Activated T-helper 1 cell treated with anti-CD3 and anti-CD28 coated beads, Interleukin-2, amount 50 U/mL, for 16 hours (primary cell): ENCODE data around the gene RAP1GAP.

Experiments used
- DNase-seq, 2 donors: peaks; one replicate each; pipeline ENCODE4 v3.0.0-alpha.2; 2020; ENCODE audit warnings: low read depth in 1 of 2, low spot score in 1 of 2

Gene RAP1GAP

DNA sequence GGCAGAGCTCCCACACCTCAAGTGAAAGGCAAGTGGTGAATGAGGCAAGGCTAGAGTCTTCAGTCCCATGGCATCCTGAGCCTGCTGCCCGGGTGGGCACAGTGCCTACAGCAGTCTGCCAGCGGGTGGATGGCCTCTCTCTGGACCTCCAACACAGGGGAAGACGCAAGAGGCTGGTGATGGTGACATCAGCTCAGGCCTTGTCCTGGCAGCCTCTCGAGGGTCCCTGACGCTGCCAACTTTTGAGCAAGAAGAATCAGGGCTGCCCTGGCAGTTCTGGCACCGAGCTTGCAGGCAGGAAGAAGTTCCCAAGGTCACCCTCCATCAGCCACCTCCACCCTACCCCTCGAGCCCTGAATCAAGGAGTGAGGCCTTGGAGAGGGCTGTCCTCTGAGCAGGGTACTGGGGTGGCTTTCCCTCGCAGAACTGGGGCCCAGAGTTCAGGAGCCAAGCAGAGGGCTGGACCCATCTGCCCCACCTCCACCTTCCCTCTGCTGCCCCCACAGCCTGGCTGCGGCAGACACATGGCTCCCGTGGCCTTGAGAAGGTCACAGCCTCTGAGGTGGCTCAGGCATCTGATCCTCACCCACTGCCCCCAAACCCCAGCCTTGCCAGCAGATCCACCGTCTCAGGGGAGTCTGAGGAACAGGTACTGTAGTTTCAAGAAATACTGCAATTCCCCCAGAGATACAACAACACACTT is 5.8 kb downstream of the RAP1GAP start:
- DNase-seq: no peak

DNA sequence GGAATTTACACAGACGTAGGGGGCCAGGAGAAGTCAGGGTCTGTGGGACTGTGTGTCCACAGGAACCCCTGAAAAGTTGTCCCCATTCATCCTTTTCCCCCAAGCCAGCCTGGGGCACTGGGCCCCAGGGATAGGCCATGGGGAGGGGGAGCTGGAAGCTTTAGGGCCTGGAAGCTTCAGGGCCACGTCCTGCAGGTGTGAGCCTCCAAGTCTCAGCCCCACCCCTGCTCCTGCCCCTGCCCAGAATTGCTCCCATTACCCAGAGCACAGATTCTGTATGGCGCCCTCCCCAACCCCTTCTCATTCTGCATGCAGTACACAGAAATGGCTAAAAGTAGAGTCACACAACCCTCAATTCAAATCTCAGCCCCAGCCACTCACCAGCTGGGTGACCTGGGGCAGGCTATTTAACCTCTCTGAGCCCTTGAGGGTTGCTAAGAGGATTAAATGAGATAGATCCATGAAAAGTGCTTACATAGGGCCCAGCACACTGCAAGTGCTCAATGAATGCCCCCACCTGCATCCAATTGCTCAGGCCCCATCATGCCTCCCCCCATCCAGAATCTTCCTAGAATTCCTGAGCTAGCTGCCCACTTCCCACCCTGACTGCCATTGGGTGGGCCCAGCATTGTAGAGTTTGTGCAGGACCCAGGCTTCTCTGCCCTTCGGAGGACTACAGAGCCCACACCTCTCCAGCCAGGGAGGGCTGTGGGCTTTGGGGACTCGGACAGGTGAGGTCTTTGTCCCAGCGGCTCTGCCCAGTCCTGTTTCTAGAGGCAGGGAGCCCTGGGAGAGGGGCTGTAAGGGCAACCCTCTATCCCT is 6.5 kb downstream of the RAP1GAP start:
- DNase-seq: no peak

DNA sequence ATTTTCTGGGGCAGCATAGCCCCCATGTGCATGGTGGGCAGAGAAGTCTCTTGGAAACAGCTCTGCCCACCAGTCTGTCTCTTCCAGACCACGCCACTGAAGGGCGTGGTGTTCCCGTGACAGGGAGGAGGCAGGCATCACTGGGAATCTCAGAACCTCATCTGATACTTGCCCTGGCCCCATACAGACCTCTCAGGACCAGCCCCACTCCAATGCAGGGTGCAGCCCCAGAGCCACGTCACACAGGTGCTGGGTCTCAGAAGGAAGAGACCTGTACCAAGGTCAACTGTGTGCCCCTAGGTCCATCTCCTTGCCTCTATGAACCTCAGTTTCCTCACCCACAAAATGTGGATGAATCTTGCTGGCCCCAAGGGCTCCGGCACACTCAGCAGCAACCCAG is 7.3 kb downstream of the RAP1GAP start:
- DNase-seq: no peak

DNA sequence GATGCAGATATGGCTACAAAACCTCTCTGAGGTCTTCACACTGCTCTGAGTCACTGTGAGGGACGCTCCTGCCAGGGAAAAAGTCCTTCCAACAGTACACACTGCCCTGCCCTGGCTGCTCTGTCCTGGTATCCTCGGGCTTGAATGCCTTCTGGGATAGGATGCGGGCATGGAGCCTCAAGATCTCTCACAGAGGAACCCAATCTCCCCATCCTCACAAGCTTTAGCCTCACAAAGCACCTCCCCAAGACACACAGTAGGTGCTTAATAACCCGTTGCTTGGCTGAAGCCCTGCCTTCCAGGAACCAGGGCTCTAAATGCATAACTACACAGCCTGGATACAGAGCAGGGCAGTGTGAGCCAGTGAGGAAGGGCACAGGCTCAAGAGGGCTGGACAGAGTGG is 9.2 kb downstream of the RAP1GAP start:
- DNase-seq: no peak

DNA sequence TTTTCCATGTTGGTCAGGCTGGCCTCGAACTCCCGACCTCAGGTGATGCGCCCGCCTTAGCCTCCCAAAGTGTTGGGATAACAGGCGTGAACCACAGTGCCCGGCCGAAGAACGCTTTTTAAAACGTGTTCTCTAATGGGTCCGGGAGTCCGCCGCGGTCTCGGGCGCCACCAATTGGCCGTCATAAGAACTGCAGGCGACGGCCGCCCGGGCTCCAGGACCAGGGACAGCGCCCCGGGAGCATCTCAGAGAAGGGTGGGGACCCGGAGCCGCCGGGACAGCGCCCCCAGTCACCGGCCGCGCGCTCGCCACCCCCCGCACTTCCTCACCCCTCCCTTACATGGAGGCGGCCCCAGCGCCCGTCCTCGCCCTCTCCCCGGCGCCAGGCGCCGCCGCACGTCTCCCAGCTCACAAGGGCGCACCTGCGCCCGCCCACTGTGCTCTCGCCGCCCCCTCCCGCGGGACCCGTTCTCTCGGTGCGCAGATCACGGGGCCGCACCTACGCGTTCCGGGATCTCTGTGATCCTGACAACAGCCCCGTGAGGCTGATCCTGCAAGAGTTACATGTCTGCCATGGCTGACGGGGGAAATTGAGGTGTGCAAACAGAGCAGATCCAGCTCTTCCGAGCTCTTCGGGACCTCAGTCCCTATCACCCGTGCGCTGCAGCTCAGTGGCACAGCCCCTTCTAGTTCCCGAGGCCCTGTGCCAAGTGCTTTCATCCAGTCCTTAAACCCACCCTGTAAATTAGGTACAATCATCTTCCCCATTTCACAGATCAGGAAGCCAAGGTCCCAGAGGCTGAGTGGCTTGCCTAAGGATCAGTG is 9.8 kb downstream of the RAP1GAP start:
- peak; percentile 59 to 70 for DNase-seq

DNA sequence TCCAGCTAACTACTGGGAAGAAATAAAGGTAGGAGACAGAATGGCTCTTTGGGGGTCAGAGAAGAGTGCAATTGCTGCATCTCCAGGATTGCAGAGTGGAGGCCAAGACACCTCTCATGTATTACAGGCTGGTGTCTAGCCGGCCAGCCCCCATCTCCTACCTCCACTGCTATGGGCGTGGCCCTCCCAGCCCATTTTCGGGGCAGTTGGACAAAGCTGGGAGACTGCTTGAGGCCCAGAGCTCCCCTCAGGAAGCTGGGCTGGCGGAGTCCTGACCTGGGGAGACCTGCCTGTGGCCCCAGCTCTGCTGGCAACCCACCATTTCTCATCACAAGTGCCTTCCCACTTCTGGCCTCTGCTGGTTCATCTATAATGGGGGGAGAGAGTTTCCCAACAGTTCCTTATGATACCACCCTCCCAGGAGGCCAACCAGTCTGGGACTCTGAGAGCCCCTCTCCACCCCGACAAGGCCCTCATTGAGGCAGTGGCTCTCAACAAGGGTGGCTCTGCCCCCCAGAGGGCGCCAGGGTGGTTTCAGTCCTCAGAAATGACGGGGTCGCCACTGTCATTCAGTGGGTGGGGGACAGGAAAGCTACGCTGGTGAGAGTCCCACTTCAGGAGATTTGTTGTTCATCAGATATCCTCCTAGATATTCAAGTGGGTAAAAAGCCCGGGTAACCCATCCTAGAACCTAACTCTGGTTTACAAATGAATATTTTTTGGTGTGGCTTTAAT is 11.5 kb downstream of the RAP1GAP start:
- no peak for DNase-seq

DNA sequence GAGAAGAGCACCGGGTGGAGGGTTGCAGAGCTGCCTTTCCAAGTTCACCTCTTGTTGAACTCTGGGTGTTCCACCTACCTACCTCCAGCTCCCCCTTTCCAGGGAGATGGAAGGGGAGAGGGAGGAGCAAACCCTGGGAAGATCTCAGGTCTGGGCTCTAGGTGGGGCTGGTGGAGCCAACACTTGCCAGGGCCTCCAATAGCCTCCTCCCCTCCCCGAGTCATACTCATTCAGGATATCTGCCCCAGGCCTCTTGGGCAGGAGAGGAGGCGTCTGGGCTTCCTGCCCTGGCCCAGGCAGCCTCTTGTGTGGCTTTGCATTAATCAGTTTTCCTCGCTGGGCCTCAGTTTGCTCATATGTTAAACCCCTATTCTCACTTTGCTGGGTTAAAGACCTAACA is 13.4 kb downstream of the RAP1GAP start:
- no peak for DNase-seq

DNA sequence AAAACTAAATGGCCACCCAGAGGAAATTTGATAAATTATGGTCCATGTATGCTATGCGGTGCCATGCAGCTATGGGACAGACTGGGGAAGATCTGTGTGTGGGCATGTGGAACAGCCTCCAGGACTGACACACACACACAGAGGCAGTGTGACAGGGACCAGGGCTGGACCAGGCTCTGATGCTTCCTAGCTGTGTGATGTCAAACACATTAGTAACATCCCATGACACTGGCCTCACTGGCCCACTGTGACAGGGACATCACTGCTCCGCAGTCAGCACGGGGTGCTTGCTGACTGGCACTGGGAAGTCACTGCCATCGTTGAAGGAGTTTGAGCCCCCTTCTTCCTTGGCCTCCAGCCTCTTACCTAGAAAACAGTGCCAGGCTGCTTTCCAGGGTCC is 13.9 kb downstream of the RAP1GAP start:
- no peak for DNase-seq

DNA sequence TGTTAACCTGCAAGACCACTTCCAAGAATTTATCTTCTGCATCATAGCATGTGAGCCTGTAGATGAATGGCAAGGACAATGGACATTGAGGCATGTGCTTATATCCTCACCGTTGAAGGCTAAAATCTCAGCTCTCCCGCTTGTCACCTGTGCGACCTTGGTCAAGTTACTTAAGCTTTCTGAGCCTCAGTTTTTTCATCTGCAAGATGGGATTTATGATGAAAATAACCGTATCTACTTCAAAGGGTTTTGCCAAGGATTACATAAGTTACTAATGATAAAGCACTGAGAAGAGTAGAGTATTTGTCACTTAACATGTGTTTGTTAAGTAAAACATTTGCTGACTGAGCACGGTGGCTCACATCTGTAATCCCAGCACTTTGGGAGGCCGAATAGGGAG is 14.9 kb downstream of the RAP1GAP start:
- no peak for DNase-seq

DNA sequence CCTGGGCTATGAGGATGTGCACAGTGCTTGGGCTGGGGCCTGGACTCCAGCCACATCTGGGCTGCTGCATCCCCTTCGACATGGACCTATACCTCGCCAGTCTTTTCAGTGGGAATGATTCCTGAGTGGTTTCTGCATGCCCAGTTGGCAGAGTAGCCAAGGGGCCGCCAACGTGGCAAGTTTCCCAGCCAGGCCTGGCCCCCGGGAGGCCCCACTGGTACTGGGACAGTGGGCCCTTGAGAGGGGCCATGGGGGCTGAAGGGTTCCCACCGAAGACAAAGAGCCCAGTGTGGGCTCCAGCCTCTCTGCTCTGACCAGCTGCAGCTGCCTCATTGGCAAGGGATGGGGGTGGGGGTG is 15.4 kb downstream of the RAP1GAP start:
- DNase-seq: no peak

DNA sequence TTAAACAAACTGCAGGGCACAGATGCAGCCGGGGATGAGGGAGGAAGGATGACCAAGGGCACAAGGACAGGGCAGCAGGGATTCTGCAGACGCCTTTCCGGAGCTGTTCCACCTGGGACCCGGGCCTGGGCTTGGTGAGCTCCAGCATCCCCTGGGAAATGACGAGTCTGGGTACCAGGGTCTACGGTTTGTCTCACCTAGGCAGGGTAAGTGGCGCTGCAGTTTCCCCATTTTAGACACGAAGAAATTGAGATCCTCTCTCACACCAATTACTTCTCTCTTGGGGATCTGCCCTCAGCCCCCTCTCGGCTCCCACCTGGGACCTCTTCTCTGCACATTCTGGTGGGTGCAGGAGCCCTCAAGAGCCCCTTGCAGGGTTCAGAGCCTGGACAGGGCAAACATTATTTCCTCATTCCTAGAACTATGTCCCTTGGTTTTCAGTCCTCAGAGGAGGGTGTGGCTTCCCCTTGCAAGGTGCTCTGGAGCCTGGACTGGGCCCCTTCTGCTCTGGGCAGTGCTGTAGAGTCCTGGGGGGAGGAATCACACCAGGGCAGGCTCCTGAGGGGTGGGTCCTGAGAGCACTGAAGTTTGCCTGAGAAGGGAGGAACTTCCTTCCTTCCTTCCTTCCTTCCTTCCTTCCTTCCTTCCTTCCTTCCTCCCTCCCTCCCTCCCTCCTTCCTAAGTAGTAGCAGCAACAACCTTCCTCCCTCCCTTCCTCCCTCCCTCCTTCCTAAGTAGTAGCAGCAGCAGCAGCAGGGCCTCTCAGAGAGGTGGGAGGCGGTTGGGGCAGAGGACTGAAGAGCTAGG is 16.0 kb downstream of the RAP1GAP start:
- DNase-seq: no peak

DNA sequence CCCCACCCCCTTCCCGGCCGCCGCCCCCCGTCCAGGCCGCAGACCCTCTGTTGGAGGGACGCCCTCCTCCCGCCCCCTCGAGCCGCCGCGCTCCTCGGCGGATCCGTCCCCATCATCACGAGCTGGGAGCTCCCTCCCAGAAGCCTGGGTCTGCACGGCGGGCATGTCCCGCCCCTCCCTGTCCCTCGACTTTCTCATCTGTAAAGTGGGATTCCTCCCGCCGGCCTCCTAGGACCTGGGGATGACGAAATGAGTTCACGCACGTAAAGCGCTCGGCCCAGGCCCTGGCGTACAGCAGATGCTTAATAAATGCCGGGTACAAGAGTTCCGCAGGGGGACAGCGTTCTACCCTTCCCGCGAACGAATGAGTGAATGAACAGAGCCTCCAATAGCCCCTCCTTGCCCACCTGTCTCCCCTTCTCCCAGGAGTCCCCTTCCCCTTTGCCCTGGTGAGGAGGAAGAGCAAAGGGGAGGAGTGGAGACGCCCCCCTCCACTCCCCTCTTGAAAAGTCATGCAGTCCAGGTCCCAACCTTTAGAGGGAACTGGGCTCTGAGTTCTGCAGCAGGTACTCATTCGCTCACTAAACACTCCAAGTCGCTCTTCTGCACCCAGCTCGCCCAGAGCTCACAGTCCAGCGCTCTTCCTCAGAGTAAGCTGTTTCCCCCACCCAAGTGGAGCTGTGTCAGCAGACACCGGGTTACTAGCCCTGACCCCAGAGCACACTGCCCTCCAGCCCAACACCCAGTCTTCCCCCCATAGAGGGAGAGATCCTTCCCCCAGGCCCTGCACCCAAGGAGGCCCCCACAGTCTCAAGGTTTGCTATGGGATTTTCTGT is 16.8 kb downstream of the RAP1GAP start:
- no peak for DNase-seq

DNA sequence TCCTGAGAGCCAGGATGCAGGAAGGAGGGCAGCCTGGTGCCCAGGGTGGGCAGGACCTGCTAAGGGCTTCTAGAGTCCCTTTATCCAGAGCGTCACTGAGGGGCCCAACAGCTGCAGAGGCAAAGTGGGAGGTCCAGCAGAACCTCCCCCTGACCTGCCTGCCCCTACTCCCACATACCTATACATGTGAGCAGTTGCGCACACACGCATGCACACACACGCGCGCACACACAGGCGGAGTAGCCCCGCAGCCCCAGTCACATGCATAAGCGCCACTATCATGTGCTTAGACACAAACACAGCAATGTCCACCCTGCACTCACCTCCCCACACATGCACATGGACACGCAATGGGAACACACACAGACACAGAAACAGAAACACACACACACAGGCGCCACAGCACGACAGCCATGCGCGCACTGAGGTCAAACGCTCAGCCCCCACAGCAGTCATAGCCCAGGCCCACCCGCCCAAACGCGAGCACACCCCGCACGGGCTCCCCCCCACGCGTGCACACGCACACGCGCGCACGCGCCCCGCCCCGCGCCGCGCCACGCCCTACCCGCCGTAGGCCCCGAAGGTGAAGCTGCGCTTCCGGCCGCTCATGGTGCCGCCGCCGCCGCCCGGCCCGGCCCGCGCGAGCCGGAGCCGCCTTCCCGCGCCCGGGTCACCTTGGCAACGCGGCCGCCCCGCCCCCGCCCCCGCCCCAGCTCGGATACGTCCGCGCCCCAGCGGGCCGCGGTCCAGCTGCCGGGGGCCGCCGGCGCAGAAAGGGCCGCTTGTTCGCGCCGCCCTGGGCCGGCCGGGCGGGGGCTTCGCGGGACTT is 17.7 kb downstream of the RAP1GAP start:
- DNase-seq: peak; percentile 15 to 41

DNA sequence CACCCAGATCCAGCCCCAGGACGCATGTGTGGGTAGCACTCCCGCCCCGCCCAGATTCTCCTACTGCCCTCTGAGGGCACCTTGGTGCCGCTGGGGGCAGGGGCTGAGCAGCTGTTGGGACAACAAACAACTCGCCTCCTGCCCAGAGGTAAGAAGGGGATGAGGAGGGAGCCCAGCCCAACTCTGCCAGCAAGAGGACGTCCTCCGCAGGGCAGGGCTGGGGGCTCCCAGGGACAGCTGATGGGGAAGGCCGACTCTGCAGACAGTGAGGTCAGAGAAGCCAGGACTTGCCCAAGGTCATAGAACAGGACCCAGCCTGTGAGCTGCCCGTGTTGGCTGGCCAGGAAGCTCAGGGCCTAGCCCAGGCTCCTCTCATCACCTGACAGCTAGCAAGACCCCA is 18.8 kb downstream of the RAP1GAP start:
- no peak for DNase-seq

DNA sequence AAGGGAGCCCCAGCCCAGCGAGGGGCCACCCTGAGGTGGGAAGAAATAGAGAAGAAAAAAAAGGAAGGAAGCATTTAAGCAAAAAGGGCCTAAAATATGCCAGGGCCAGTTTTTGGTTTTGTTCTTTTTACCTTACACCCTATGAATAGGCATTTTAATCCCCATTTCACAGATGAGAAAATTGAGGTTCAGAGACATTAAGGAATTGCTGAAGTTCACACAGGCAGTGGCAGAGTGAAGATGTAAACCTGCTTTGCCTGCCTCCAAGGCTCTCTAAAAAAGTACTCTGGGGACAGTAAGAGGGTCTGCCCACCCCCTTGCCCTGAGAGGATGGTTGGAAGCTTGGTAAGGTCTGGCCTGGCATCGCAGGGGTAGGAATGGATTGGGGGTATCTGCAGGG is 19.8 kb downstream of the RAP1GAP start:
- no peak for DNase-seq

DNA sequence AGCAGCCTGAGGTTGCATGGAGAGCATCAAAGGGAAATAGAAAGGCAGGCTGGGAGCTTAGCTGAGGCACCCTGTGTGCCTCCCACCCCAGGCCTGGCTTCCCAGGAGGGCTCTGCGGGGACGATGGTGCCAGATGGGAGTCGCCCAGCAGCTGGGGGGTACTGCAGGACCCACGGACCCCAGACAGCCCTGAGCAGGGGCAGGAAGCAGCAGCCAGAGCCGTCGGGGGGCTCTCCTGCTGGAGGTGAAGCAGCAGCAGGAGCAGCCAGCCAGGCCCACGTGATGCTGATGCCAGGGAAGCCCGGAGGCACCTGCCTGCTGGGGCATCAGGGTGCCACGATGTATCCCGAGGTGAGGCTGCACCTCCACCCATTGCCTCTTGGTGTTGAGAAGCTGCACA is 20.4 kb downstream of the RAP1GAP start:
- no peak for DNase-seq

DNA sequence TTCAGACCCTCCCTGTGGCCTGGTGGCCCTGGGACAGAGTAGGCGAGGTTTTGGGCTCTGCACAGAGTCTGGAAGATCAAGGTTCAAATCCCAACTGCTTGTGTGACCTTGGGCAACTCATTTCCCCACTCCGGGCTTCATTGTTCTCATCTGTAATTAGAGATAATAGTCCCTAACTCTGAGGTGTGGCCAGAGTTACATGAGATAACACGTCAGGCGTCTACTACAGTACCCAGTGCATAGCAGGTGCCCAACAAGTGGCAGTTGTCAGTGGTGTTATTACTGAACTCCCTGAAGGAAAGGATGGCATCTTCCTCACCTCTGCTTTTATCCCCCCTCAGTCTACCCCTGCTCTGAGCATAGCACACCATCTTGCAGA is 20.8 kb downstream of the RAP1GAP start:
- no peak for DNase-seq

DNA sequence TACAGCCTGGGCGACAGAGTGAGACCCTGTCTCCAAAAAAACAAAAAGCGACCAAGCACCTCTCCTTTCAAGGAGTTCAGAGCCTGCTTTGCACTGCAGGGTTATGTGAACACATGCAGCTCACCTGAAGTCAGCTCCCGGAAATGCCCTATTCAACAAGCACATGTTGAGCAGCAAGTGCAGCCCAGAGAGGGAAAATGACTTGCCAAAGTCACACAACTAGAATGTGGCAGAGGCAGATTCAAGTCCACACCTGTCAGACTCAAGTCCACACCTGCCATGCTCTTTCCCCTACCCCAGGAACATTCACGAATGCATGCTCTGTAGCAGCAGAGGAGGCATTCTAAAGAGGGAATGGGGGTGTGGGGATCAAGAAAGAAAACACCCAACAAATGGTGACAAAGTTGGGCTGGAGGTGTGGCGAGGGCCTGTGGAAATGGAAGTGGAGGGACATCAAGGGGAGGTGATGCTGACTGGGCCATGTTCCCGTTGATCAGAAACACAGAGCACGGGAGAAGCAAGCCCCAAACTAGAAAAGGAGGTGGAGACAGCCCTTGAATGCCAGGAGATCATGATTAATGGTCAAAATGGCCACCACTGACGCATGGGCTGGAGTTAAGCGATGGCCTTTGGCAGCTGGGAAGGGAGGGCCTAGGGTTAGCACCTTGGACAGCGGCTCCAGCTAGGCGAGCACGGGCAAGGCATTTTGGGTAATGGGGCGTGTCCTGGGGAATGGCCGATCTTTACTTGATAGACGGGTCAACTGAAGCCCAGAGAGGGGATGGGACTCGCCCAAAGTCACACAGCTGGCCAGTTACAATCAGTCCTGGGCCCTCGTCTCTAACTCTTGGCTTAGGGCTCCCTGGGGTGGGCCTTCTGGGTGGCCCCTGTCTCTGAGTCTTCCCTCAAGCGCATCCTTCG is 21.5 kb downstream of the RAP1GAP start:
- no peak for DNase-seq
